CD14-positive monocyte (primary cell): Measurements from ENCODE around the gene STAM. TPM values are rescaled to one million over a fixed set of nuclear protein-coding genes. Genes with fewer than 3 reads are reported as not detected.
"Not testable (repeated sequence)": the region's sequence is repeated elsewhere in the genome, so short reads cannot be mapped to it uniquely, and the experiment has no call there.

ENCODE experiments used
- DNase-seq, 3 donors: peaks; one replicate each; pipeline ENCODE4 v3.0.0-alpha.2; 2011 to 2022
- H2AFZ ChIP-seq: 2 replicates; pipeline ENCODE4 v1.6.0; 2012; ENCODE audit warnings: mild to moderate bottlenecking, low read depth, low read length, inconsistent platforms; ENCODE audit not compliant: insufficient read depth, poor library complexity, severe bottlenecking
- H3K27ac ChIP-seq, 2 donors: 1 replicate in 1 of 2; 2 replicates in 1 of 2; pipeline ENCODE4 v1.5.1; 2012 to 2013; ENCODE audit warnings: low read length in 2 of 2, control low read depth in 1 of 2, inconsistent platforms in 1 of 2, low read depth in 1 of 2, mild to moderate bottlenecking in 1 of 2
- H3K27me3 ChIP-seq, 2 donors: one replicate each; pipeline versions ENCODE4 v1.6.0 to v1.6.1; 2011 to 2013; ENCODE audit warnings: low read length in 2 of 2; ENCODE audit not compliant: control insufficient read depth in 2 of 2, insufficient read depth in 2 of 2
- H3K36me3 ChIP-seq, 2 donors: replicated peaks in 1 of 2; 1 replicate in 1 of 2; 2 replicates in 1 of 2; pipeline versions ENCODE4 v1.5.1 to v1.6.1; 2012 to 2013; ENCODE audit warnings: low read length in 2 of 2, control low read depth in 1 of 2, inconsistent platforms in 1 of 2, mild to moderate bottlenecking in 1 of 2; ENCODE audit not compliant: insufficient read depth in 2 of 2, control insufficient read depth in 1 of 2
- H3K4me1 ChIP-seq, 2 donors: 1 replicate in 1 of 2; 2 replicates in 1 of 2; pipeline versions ENCODE4 v1.5.1 to v1.6.1; 2012 to 2013; ENCODE audit warnings: low read length in 2 of 2, control low read depth in 1 of 2, inconsistent platforms in 1 of 2, mild to moderate bottlenecking in 1 of 2, moderate library complexity in 1 of 2; ENCODE audit not compliant: insufficient read depth in 2 of 2, control insufficient read depth in 1 of 2
- H3K4me2 ChIP-seq: replicated peaks from 2 replicates; pipeline ENCODE3; 2012; ENCODE audit warnings: low read length, moderate library complexity, mild to moderate bottlenecking; ENCODE audit not compliant: poor library complexity, severe bottlenecking; ENCODE audit errors: extremely low read depth
- H3K4me3 ChIP-seq, 3 experiments: fragments of 200-600 bp in 1 of 3; sonication (generic) in 1 of 3; replicated peaks in 1 of 3; 1 replicate in 2 of 3; 2 replicates in 1 of 3; pipeline ENCODE4 v1.5.1; 2011 to 2013; ENCODE audit warnings: low read length in 3 of 3, mild to moderate bottlenecking in 3 of 3, control low read depth in 2 of 3, low read depth in 2 of 3, inconsistent platforms in 1 of 3, moderate library complexity in 1 of 3
- H3K79me2 ChIP-seq: 2 replicates; pipeline ENCODE4 v1.6.0; 2012; ENCODE audit warnings: mild to moderate bottlenecking, control low read depth, inconsistent platforms, low read length, moderate library complexity; ENCODE audit not compliant: insufficient read depth
- H3K9ac ChIP-seq: 2 replicates; pipeline ENCODE4 v1.6.0; 2017; ENCODE audit warnings: low read length, mild to moderate bottlenecking; ENCODE audit not compliant: insufficient read depth, poor library complexity, severe bottlenecking
- H3K9me3 ChIP-seq, 2 donors: replicated peaks in 1 of 2; 1 replicate in 1 of 2; 2 replicates in 1 of 2; pipeline versions ENCODE4 v1.5.1 to v1.6.1; 2012 to 2013; ENCODE audit warnings: low read length in 2 of 2, control low read depth in 1 of 2; ENCODE audit not compliant: control insufficient read depth in 1 of 2, insufficient read depth in 1 of 2
- H4K20me1 ChIP-seq: 2 replicates; pipeline ENCODE4 v1.6.0; 2012; ENCODE audit warnings: mild to moderate bottlenecking, low read length, control low read depth, moderate library complexity; ENCODE audit not compliant: insufficient read depth
- H3K27ac Mint-ChIP-seq, 7 donors: one replicate each; pipeline ENCODE4 v1.8.0; 2020; ENCODE audit warnings: mild to moderate bottlenecking in 7 of 7, mixed read lengths in 7 of 7, moderate library complexity in 6 of 7, inconsistent platforms in 2 of 7
- H3K27me3 Mint-ChIP-seq, 3 donors: one replicate each; pipeline ENCODE4 v1.8.0; 2021 to 2022; ENCODE audit warnings: low read depth in 3 of 3, mild to moderate bottlenecking in 3 of 3, mixed read lengths in 3 of 3, moderate library complexity in 3 of 3, inconsistent platforms in 1 of 3
- H3K36me3 Mint-ChIP-seq, 2 donors: one replicate each; pipeline ENCODE4 v1.8.0; 2020; ENCODE audit warnings: mixed read lengths in 2 of 2, inconsistent platforms in 1 of 2, mild to moderate bottlenecking in 1 of 2
- H3K4me1 Mint-ChIP-seq: one replicate; pipeline ENCODE4 v1.8.0; 2020; ENCODE audit warnings: mild to moderate bottlenecking, mixed read lengths
- H3K4me3 Mint-ChIP-seq, 2 donors: one replicate each; pipeline ENCODE4 v1.8.0; 2020; ENCODE audit warnings: mild to moderate bottlenecking in 2 of 2, mixed read lengths in 2 of 2, moderate library complexity in 1 of 2
- H3K9me3 Mint-ChIP-seq, 7 donors: one replicate each; pipeline ENCODE4 v1.8.0; 2020 to 2022; ENCODE audit warnings: mixed read lengths in 7 of 7, mild to moderate bottlenecking in 6 of 7, moderate library complexity in 6 of 7, inconsistent platforms in 2 of 7
- WGBS: methylation state at CpG from one replicate; pipeline ENCODE4 v1.1.5; 2013; ENCODE audit warnings: missing lambda C conversion rate; ENCODE audit not compliant: insufficient coverage; 5-methylcytosine and 5-hydroxymethylcytosine counted together
- intact Hi-C, 2 donors: fragments of 100-400 bp; cut with micrococcal nuclease; formaldehyde crosslinking; loops; one replicate each; pipeline versions ENCODE4 v1.15.0 to v1.15.1; 2023
- polyA plus RNA-seq, 3 donors: library from polyadenylated mRNA; depleted of rRNA in 1 of 3; unstranded in 2 of 3; stranded (reverse) in 1 of 3; fragments of 300-500 nt in 2 of 3; fragments of >200 nt in 1 of 3; fragmentation: Illumina TruSeq in 2 of 3; gene quantifications; 1 replicate in 2 of 3; 2 replicates in 1 of 3; pipeline ENCODE4 v1.2.3, GENCODE V29; 2012 to 2021
- TF ChIP-seq, protein P1 (sequence below): fragments of 200-600 bp; IDR thresholded peaks from one replicate; pipeline ENCODE4 v1.8.0; 2022; ENCODE audit warnings: antibody characterized with exemption, mild to moderate bottlenecking

Gene STAM
- polyA plus RNA-seq, 3 donors = 5.5 to 16.4 (median 5.9) TPM

DNA sequence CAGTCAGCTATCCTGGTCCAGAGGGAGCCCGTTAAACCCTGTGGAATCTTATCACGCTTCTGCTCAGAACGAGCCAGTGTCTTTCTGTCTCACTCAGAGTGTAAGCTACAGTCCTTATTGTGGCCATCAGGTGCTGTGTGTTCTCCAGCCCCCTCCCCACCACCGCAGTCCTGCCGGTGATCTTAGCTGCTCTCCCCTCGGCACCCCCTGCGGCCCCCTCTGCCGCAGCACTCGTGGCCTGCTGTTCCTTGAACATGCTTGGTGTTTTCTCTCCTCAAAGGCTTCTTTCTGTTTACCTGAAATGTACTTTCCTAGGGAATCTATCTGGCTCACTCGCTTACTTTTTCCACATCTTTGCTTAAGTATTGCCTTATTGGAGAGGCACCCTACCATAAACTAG is 69.8 kb downstream of the STAM start:
- Histone ChIP-seq H3K4me3 (no peak overlapping the region), H3K4me1 (no peaks in the 10 kb centered on the region), H3K36me3 (peaks cover 82 to 88% of the 10 kb centered on the region in 2 donors), H3K27ac (no peak overlapping the region), H3K9me3 (no peaks in the 10 kb centered on the region), H3K9ac (no peak overlapping the region), H3K79me2 (no peaks in the 10 kb centered on the region), H3K27me3 (no peaks in the 10 kb centered on the region), H3K4me2 (no peak overlapping the region), H2AFZ (no peak overlapping the region), H4K20me1 (no peaks in the 10 kb centered on the region)
- intact Hi-C loops = no loop called here
- WGBS = 98% methylated on average over 8 of the region's 10 CpGs
- H3K9me3 Mint-ChIP-seq = peaks cover 0 to 3% (median 0%) of the 10 kb centered on the region in 7 donors
- no peaks in the 10 kb centered on the region for H3K4me1 Mint-ChIP-seq
- H3K36me3 Mint-ChIP-seq = peaks cover 79 to 83% of the 10 kb centered on the region in 2 donors
- TF ChIP-seq, protein P1, sequence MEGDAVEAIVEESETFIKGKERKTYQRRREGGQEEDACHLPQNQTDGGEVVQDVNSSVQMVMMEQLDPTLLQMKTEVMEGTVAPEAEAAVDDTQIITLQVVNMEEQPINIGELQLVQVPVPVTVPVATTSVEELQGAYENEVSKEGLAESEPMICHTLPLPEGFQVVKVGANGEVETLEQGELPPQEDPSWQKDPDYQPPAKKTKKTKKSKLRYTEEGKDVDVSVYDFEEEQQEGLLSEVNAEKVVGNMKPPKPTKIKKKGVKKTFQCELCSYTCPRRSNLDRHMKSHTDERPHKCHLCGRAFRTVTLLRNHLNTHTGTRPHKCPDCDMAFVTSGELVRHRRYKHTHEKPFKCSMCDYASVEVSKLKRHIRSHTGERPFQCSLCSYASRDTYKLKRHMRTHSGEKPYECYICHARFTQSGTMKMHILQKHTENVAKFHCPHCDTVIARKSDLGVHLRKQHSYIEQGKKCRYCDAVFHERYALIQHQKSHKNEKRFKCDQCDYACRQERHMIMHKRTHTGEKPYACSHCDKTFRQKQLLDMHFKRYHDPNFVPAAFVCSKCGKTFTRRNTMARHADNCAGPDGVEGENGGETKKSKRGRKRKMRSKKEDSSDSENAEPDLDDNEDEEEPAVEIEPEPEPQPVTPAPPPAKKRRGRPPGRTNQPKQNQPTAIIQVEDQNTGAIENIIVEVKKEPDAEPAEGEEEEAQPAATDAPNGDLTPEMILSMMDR = no peak
- H3K27ac Mint-ChIP-seq = peak overlapping the region in 2 of 7 donors; percentile 11 to 41
- DNase-seq = no peak
- H3K27me3 Mint-ChIP-seq = peaks cover 0 to 2% (median 0%) of the 10 kb centered on the region in 3 donors
- H3K4me3 Mint-ChIP-seq = no peak overlapping the region

DNA sequence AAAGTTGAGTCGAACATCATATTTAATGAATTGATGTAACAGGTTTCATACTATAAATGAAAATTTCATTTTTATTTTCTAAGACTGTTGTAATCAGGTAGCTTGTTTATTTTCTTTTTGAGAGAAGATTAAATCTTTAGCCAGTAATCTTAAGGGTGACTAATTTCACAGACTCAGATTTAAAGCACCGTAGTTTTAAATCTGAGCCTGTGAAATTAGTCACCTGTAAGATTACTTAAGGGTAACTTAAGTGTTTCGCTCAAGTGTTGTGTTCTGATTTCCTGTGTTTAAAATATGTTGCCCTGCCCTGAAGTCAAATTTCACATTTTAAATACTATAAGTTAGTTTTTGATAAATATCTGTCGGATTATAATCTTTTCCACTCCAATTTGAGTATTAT is 72.2 kb downstream of the STAM start:
- TF ChIP-seq, protein P1 = no peak

DNA sequence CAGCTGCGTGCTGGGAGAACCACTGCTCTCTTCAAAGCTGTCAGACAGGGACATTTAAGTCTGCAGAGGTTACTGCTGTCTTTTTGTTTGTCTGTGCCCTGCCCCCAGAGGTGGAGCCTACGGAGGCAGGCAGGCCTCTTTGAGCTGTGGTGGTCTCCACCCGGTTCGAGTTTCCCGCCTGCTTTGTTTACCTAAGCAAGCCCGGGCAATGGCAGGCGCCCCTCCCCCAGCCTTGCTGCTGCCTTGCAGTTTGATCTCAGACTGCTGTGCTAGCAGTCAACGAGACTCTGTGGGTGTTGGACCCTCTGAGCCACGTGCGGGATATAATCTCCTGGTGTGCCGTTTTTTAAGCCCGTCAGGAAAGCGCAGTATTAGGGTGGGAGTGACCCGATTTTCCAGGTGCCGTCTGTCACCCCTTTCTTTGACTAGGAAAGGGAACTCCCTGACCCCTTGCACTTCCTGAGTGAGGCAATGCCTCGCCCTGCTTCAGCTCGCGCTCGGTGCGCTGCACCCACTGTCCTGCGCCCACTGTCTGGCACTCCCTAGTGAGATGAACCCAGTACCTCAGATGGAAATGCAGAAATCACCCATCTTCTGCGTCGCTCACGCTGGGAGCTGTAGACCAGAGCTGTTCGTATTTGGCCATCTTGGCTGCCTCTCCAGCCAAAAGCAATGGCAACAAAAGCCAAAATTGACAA is 78.5 kb downstream of the STAM start:
- H3K4me2 ChIP-seq, H3K4me3 Mint-ChIP-seq, H3K4me1 Mint-ChIP-seq, H2AFZ ChIP-seq, H3K9ac ChIP-seq, H3K36me3 ChIP-seq, H3K27me3 Mint-ChIP-seq, H3K4me1 ChIP-seq, H4K20me1 ChIP-seq, H3K27ac Mint-ChIP-seq, DNase-seq, H3K27me3 ChIP-seq, H3K4me3 ChIP-seq, H3K79me2 ChIP-seq, H3K9me3 ChIP-seq, intact Hi-C loops, H3K27ac ChIP-seq: not testable (repeated sequence)
- 90% methylated on average over 8 of the region's 25 CpGs for WGBS
- peaks cover 12 to 22% (median 17%) of the 10 kb centered on the region in 7 donors for H3K9me3 Mint-ChIP-seq
- peaks cover 37 to 41% of the 10 kb centered on the region in 2 donors for H3K36me3 Mint-ChIP-seq

More for the DNA sequence above, 72.2 kb downstream of the STAM start:
- Histone ChIP-seq H3K9me3 (no peaks in the 10 kb centered on the region), H3K27me3 (no peaks in the 10 kb centered on the region), H3K4me3 (no peak overlapping the region), H3K79me2 (no peaks in the 10 kb centered on the region), H3K27ac (no peak overlapping the region), H3K4me1 (no peaks in the 10 kb centered on the region), H4K20me1 (no peaks in the 10 kb centered on the region), H2AFZ (no peak overlapping the region), H3K4me2 (no peak overlapping the region), H3K36me3 (peaks cover 60 to 65% of the 10 kb centered on the region in 2 donors), H3K9ac (no peak overlapping the region)
- Mint-ChIP-seq H3K9me3 (peaks cover 0 to 9% (median 5%) of the 10 kb centered on the region in 7 donors), H3K4me1 (no peaks in the 10 kb centered on the region), H3K27me3 (peaks cover 0 to 2% (median 0%) of the 10 kb centered on the region in 3 donors), H3K4me3 (no peak overlapping the region), H3K36me3 (peaks cover 71 to 75% of the 10 kb centered on the region in 2 donors), H3K27ac (no peak overlapping the region)
- no CpG with 5 or more reads among the region's 4 CpGs for WGBS
- intact Hi-C loops = no loop called here
- DNase-seq = no peak
